ACC112 (cell line): ENCODE data around the gene MED16.
"Not testable (repeated sequence)": the region's sequence is repeated elsewhere in the genome, so short reads cannot be mapped to it uniquely, and the experiment has no call there.

Experiments used
- H2AFZ ChIP-seq: fragments of 200-600 bp; sonication (generic); one replicate; pipeline ENCODE4 v1.6.0; 2017; ENCODE audit warnings: antibody characterized with exemption, low read length; ENCODE audit not compliant: unreplicated experiment
- H3K27ac ChIP-seq: fragments of 200-600 bp; sonication (generic); 2 replicates; pipeline ENCODE4 v1.5.1; 2014; ENCODE audit warnings: low read depth, mild to moderate bottlenecking, antibody characterized with exemption, low read length, moderate library complexity
- H3K27me3 ChIP-seq: fragments of 200-600 bp; sonication (generic); 2 replicates; pipeline ENCODE4 v1.6.1; 2014; ENCODE audit warnings: mild to moderate bottlenecking, antibody characterized with exemption, low read length, moderate library complexity, mixed read lengths; ENCODE audit not compliant: insufficient read depth
- H3K36me3 ChIP-seq: fragments of 200-600 bp; sonication (generic); 2 replicates; pipeline ENCODE4 v1.6.1; 2016; ENCODE audit warnings: mild to moderate bottlenecking, antibody characterized with exemption, low read length, moderate library complexity, mixed read lengths; ENCODE audit not compliant: insufficient read depth
- H3K4me1 ChIP-seq: fragments of 200-600 bp; sonication (generic); one replicate; pipeline ENCODE4 v1.6.1; 2016; ENCODE audit warnings: low read length, mixed read lengths; ENCODE audit not compliant: insufficient read depth, unreplicated experiment, control insufficient read depth
- H3K4me3 ChIP-seq: fragments of 200-600 bp; sonication (generic); 2 replicates; pipeline ENCODE4 v1.5.1; 2014; ENCODE audit warnings: mild to moderate bottlenecking, low read depth, low read length
- H3K79me2 ChIP-seq: fragments of 200-600 bp; sonication (generic); one replicate; pipeline ENCODE4 v1.6.0; 2016; ENCODE audit warnings: low read length; ENCODE audit not compliant: control insufficient read depth, unreplicated experiment, insufficient read depth

MED16 gene

DNA sequence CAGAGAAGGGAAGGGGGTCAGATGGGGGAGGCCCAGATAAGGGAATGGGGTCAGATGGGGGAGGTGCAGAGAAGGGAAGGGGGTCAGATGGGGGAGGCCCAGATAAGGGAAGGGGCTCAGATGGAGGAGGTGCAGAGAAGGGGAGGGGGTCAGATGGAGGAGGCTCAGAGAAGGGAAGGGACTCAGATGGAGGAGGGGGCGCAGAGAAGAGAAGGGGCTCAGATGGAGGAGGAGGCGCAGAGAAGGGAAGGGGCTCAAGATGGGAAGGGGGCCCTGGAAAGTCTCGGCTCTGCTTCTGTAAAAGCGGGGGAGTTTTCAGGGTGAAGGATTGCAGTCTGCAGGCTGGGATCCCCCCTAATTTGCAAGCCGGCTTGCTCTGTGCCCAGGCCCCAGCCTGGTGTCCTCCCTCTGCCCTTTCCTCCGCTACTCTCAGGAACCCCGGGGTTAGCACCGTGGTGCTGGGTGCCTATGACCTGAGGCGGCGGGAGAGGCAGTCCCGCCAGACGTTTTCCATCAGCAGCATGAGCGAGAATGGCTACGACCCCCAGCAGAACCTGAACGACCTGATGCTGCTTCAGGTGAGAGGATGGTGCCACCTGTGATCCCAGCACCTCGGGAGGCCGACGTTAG, 63.7 kb downstream of the MED16 start:
- H2AFZ ChIP-seq = no peak overlapping the region
- H3K27ac ChIP-seq = no peak overlapping the region
- no peaks in the 10 kb centered on the region for H3K27me3 ChIP-seq
- H3K4me3 ChIP-seq = no peak overlapping the region
- no peaks in the 10 kb centered on the region for H3K4me1 ChIP-seq
- no peaks in the 10 kb centered on the region for H3K36me3 ChIP-seq
- no peaks in the 10 kb centered on the region for H3K79me2 ChIP-seq

- Histone ChIP-seq H3K4me3 (no peak within 1 kb of the TSS), H2AFZ (no peak within 1 kb of the TSS), H3K36me3 (no peaks in the 10 kb centered on the region), H3K79me2 (no peaks in the 10 kb centered on the region), H3K27me3 (no peaks in the 10 kb centered on the region), H3K27ac (no peak within 1 kb of the TSS), H3K4me1 (no peaks in the 10 kb centered on the region)
Measured at GRCh38 chr19:827710-828321, 65.2 kb downstream of the MED16 start, which contains the start of gene AZU1. AZU1 (plus strand) TSS chr19:827837; CDS start chr19:827847, 10 bp downstream.

DNA sequence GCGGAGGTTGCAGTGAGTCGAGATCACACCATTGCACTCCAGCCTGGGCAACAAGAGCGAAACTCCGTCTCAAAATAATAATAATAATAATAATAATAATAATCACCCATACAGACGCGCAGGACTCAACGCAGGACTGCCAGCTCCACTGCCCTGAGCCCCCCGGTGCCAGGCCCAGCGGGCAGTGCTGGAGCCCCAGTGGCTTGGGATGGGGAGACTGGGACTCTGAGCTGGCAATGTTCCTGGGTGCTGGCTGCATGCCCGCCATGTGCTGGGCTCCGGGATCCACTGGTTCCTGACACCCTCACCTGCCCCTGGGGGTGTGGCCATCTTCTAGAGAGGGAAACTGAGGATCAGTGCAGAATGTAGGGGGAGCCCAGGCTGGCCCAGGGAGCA, 65.7 kb downstream of the MED16 start:
- no peak overlapping the region for H2AFZ ChIP-seq
- no peaks in the 10 kb centered on the region for H3K36me3 ChIP-seq
- no peaks in the 10 kb centered on the region for H3K79me2 ChIP-seq
- H3K27ac ChIP-seq = no peak overlapping the region
- H3K27me3 ChIP-seq = peaks cover 4% of the 10 kb centered on the region; the same call in 1 of the 2 replicates
- no peak overlapping the region for H3K4me3 ChIP-seq
- H3K4me1 ChIP-seq = no peaks in the 10 kb centered on the region

- Histone ChIP-seq H3K36me3 (no peaks in the 10 kb centered on the region), H3K27ac (no peak overlapping the region), H3K4me3 (no peak overlapping the region), H2AFZ (no peak overlapping the region), H3K4me1 (no peaks in the 10 kb centered on the region), H3K27me3 (peaks cover 4% of the 10 kb centered on the region; the same call in 1 of the 2 replicates), H3K79me2 (no peaks in the 10 kb centered on the region)
Measured at GRCh38 chr19:825897-826644, 66.9 kb downstream of the MED16 start.

DNA sequence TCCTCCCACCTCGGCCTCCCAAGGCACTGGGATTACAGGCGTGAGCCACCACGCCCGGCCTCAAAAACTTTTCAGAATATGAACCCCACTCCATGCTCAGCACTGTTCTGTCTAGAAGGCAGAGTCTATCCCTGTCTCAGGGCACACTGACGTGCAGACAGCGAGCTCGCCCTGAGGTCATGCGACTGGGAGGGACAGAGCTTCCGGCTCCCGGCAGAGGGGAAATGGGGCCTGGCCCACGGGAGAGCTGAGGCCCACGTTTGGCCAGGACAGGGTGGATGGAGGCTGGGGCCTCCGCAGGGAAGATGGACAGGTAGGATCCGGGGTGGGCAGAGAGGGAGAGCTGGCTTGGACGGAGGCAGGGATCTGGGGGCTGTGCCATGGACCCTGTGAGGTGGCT, 68.1 kb downstream of the MED16 start:
- no peak overlapping the region for H3K4me3 ChIP-seq
- H3K27me3 ChIP-seq = peaks cover 4% of the 10 kb centered on the region; the same call in 1 of the 2 replicates
- no peak overlapping the region for H2AFZ ChIP-seq
- H3K27ac ChIP-seq = no peak overlapping the region
- H3K79me2 ChIP-seq = no peaks in the 10 kb centered on the region
- H3K36me3 ChIP-seq = no peaks in the 10 kb centered on the region
- H3K4me1 ChIP-seq = no peaks in the 10 kb centered on the region

DNA sequence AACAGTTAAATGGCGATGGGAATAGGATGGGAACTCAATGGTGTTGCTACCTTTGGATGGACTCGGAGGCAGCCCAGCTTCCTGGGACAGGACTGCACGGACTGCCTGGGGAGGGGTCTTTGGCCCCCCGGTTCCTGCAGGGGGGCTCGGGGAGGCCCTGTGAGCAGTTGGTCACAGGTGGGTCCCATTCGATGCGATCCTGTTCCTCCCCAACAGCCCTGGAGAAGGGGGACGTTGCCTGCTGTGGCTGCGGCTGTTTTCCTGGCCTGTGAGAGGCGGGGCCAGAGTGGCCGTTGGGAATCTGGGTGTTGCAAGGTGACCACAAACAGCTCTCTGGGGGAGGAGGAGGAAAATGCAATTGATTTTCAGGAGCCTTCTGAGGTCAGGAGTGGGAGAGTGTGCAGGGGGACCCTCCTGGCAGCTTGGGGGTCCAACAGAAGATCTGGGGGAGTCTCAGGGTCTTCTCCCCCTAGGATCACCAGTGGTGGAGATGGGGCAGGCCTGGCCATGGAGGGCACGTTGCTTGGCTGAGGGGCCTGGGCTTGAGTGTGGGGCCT, 69.3 kb downstream of the MED16 start:
- Histone ChIP-seq H2AFZ (no peak overlapping the region), H3K36me3 (no peaks in the 10 kb centered on the region), H3K27ac (no peak overlapping the region), H3K27me3 (peaks cover 4% of the 10 kb centered on the region; the same call in 1 of the 2 replicates), H3K4me3 (no peak overlapping the region), H3K79me2 (no peaks in the 10 kb centered on the region), H3K4me1 (no peaks in the 10 kb centered on the region)

DNA sequence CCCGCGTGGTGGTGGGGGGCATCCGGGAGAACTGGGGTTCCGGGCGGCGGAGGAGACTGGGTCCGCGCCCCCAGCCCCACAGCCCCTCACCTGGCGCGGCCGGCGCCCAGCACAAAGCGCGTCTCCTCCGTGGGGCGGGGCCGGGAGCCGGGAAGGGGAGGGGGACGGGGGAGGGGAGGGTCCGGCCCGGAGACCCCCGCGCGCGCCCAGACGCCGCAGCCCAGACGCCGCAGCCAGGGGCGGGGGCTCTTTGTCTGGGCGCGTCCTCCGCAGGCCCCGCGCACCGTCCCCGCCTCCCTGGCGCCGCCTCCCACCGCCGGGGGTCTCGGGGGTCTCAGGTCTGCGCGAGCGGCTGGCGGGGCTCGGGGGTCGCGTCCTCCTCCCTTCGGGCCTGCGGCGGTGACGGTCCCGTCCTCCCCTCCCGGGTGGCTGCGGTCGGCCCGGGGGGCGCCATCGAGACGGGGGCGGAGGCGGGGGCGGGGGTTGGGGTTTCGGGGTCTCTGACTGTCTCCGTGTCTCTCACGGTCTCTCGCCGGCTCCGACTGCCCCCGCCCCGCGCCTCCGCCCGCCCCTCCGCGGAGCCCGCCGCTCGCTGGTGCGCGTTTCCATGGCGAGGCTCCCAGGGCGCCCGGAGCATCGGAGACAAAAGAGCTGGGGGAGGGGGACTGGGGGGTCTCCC, 71.0 kb downstream of the MED16 start, which contains the start of gene PLPPR3:
PLPPR3 (minus strand) TSS at position 131 of the 679 bp plus-strand sequence. CDS start 396 bp downstream, outside the sequence.
- peaks cover 4% of the 10 kb centered on the region; the same call in 1 of the 2 replicates for H3K27me3 ChIP-seq
- H3K36me3 ChIP-seq = no peaks in the 10 kb centered on the region
- H3K79me2 ChIP-seq = no peaks in the 10 kb centered on the region
- H3K4me1 ChIP-seq = no peaks in the 10 kb centered on the region
- H2AFZ ChIP-seq = no peak within 1 kb of the TSS
- H3K27ac ChIP-seq = no peak within 1 kb of the TSS
- H3K4me3 ChIP-seq = no peak within 1 kb of the TSS

- no peaks in the 10 kb centered on the region for H3K4me1 ChIP-seq
- no peaks in the 10 kb centered on the region for H3K79me2 ChIP-seq
- no peak overlapping the region for H2AFZ ChIP-seq
- no peak overlapping the region for H3K27ac ChIP-seq
- no peaks in the 10 kb centered on the region for H3K36me3 ChIP-seq
- H3K4me3 ChIP-seq = no peak overlapping the region
- peaks cover 4% of the 10 kb centered on the region; the same call in 1 of the 2 replicates for H3K27me3 ChIP-seq
Measured at GRCh38 chr19:821231-821824, 71.7 kb downstream of the MED16 start.

- not testable (repeated sequence) for H3K36me3 ChIP-seq, H3K27ac ChIP-seq, H2AFZ ChIP-seq, H3K4me3 ChIP-seq, H3K4me1 ChIP-seq, H3K79me2 ChIP-seq, H3K27me3 ChIP-seq
Measured at GRCh38 chr19:820212-820611, 72.8 kb downstream of the MED16 start.
